Ammon's horn (tissue), 1 donor: Measurements from ENCODE around the gene ERBB2.
A peak's percentile ranks its signal among the peaks of the same experiment; 100 is the strongest.

Experiments
- DNase-seq: peaks from one replicate; pipeline ENCODE4 v3.0.0-alpha.2; 2016; ENCODE audit warnings: low spot score

ERBB2 gene

DNA sequence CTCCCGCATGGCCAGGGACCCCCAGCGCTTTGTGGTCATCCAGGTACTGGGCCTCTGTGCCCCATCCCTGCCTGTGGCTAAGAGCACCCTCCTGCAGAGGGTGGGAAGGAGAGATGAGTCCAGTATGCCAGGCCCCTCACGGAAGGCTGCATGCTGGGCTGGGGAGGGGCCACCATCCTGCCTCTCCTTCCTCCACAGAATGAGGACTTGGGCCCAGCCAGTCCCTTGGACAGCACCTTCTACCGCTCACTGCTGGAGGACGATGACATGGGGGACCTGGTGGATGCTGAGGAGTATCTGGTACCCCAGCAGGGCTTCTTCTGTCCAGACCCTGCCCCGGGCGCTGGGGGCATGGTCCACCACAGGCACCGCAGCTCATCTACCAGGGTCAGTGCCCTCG lies 26.8 kb downstream of the ERBB2 start:
- DNase-seq: no peak

DNA sequence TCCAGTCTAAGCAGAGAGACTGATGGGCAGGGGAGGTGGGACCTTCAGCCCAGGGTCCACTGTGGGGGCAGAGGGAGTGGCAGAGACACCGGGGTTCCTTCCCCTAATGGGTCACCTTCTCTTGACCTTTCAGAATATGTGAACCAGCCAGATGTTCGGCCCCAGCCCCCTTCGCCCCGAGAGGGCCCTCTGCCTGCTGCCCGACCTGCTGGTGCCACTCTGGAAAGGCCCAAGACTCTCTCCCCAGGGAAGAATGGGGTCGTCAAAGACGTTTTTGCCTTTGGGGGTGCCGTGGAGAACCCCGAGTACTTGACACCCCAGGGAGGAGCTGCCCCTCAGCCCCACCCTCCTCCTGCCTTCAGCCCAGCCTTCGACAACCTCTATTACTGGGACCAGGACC lies 27.7 kb downstream of the ERBB2 start:
- DNase-seq: no peak

DNA sequence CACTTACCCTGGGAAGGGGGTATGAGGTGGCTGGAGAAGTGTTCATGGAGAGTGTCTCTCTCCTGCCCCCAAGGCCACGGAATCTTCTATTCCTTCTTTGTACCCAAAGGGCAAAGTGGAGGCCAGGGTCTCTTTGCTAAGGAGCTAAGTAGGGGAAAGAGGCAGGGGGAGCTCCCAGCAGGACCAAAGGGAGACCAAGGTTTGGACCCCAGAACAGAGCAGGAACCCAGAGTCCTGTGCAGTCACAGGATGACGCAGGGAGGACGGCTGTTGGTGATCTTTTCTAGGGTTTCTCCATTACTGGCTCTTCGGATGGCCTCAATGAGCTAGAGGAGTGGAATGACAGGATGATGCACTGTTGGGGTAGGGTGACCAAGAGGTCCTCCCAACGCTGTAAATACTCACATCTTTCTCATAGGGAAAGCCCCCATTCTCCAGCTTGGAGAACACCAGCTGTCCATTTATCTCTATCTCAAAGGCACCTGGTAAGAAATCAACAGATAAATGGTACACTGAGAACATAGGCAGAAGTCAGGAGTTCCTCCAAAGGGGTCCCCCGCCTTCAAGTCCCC lies 29.5 kb downstream of the ERBB2 start:
- DNase-seq: no peak

DNA sequence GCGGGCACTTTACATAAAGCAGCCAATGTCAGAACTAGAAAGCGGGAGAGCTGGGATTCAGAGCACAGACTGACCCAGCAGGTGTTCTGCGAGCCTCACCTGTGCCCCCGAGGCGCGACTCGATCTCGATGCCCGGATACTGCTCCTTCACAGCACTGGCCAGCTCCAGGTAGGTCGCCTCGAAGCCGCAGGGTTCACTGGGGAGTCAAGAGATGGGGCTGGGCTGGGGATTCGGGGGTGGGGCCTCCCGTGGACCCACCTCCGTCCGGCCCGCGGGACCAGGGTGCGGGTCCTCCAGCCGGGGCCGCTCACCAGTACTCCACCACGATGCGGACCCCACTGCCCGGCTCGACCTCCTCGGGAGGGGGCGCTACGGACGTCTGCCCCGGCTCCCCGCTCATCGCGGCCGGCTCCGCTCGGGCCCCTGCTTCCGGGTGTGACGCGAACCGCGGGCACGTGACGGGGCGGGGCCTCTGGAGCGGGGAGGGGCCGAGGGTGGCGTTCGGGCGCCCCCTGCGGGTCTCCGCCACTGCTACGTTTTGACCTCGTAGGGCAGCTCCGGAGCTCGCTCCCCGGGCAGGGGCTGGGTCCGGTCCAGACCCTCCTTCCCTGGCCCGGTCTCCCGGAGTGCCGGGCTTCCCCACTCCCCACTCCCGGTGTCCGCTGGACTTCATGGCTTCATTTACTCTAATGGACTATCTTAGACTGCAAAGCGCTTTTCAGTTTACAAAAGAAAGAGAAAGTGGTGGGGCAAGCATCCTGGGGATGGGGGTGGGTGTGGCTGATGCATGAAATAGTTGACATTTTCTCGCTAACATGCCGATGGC lies 30.4 kb downstream of the ERBB2 start, which contains the start of gene MIEN1:
Gene MIEN1, minus strand, starts transcription at position 438 of the 827 bp plus-strand sequence. Its CDS starts 37 bp downstream, at position 401.
- peak; percentile 92 for DNase-seq

DNA sequence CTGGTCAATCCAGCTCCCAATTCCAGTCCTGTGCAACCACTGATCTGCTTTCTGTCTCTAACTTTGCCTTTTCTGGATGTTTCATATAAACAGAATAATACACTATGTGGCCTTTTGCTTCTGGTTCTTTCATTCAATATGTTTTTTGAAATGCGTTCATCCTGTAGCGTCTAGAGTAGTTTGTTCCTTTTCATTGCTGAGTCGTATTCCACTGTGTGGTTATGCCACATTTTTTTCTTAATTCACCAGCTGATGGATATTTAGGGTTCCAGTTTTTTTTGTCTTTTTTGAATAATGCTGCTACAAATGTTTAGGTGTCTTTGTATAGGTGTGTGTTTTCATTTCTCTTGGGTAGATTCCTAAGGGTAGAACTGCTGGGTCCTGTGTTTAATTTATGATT lies 32.7 kb downstream of the ERBB2 start:
- no peak for DNase-seq

DNA sequence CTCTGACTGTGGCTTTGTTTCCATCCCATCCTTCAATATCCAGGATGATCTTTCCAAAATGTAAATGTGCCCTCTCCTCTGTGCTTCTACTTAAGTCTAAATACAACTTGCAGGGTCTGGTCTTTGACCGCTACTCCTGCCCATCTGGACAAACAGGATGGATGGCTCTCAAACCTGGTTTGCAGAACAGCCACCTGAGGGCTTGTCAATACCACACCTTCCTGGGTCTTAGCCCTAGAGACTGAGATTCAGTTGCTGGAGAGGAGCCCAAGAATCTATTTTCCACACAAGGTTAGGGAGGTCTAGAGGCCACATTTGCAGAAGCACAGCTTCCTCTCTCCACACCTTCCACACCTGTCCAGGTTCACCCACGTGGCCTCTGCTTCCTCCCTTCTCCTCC lies 36.0 kb downstream of the ERBB2 start:
- DNase-seq: no peak

DNA sequence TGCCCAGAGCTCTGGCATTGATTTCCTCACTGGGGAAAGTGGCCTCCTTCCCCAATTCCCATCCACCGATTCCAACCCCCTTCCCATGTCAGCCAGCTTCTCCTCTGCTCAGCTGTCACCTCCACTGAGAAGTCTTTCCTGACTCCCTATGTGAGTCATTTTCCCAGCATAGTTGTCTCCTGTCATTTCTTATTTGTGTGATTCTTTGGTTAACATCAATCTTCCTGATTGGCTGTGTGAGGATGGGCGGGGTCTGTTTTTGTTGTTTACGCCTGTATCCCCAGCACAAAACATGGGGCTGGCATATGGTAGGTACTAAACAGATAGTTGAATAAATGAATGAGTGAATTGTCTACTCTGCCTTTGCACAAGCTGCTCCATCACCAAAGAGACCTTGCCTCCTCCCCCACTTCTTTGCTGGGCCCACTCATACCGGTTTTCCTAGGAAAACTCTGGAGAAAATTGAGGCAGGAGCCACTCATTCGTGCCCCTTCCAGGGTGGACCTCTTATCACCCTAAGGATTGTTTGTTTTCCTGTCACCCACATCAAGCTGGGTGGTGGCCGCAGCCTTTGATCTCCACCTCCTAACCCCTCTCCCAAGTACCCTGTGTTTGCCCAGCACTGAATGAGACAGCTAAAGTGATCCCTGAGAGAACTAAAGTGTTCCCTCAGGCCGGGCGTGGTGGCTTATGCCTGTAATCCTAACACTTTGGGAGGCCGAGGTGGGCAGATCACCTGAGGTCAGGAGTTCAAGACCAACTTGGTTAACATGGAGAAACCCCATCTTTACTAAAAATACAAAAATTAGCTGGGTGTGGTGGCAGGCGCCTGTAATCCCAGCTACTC lies 36.7 kb downstream of the ERBB2 start:
- DNase-seq: no peak

DNA sequence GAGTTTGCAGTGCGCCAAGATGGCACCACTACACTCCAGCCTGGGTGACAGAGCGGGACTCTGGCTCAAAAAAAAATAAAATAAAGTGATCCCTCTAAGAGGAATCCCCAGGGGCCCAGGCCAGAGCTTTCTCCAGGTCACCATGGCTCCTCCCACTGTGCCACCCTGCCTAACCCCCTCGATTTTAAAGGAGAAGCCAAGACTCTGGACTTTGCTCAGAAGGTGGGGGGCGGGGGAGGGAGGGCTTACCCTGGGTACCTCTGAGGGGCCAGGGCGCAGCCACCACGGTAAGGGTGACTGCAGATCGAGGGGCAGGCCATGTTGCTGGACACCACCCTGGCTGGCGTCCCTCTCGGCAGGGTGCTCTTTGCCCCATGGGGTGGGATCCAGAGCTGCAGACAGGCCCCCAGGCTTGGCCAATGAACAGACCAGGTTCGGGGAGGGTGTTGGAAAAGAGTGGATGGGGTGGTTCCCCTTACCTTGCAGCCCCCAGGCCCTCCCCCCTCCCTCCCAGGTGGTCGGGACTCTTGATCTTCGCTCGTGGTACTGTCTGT lies 37.4 kb downstream of the ERBB2 start:
- DNase-seq: no peak

DNA sequence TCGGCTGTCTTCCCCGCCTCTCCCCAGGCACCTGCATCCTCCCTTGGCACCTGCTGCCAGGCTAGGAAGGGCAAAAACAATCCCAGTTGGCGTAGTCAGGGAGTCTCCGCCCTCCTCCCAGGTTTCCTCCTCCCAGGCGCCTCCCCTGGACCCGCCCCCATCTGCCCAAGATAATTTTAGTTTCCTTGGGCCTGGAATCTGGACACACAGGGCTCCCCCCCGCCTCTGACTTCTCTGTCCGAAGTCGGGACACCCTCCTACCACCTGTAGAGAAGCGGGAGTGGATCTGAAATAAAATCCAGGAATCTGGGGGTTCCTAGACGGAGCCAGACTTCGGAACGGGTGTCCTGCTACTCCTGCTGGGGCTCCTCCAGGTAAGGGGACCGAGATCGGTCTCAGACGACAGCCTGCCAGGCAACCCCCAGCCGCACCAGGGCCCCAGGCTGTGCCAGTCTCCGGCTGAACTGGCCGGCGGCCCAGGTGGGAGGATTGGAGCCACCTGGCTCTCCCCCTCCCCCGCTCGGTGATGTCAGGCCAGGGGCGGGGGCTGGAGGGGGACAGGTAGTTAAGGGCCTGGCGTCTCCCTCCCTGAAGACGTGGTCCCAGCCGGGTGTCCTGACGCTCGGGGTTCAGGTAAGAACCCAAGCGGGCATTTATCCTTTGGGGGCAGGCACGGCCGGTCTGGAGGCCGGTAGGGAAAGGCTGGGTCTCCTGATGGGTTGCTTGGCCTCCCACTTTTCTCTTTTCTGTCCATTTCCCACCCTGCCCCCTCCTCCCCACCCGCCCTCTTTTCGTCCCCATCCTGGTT lies 38.1 kb downstream of the ERBB2 start, which contains the start of gene GRB7:
Gene GRB7, plus strand, starts transcription at position 179 of the 808 bp plus-strand sequence. CDS start 4,364 bp downstream, outside the sequence.
- no peak for DNase-seq

DNA sequence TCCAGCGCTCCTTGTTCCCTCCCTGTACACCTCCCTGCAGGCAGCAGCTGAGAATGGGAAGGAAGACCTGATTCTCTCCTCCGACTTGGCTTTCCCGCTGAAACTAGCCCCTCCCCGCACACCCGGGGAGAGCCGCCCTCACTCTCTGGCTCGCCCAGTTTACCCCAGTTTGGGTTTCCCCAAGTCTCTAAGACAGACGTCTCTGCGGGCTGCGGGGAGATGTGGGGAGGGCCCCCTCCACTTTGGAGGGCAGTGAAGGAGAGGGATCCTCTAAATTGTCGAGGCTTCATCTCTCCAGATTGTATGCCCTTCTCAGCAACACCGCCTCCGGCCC lies 38.7 kb downstream of the ERBB2 start:
- no peak for DNase-seq

DNA sequence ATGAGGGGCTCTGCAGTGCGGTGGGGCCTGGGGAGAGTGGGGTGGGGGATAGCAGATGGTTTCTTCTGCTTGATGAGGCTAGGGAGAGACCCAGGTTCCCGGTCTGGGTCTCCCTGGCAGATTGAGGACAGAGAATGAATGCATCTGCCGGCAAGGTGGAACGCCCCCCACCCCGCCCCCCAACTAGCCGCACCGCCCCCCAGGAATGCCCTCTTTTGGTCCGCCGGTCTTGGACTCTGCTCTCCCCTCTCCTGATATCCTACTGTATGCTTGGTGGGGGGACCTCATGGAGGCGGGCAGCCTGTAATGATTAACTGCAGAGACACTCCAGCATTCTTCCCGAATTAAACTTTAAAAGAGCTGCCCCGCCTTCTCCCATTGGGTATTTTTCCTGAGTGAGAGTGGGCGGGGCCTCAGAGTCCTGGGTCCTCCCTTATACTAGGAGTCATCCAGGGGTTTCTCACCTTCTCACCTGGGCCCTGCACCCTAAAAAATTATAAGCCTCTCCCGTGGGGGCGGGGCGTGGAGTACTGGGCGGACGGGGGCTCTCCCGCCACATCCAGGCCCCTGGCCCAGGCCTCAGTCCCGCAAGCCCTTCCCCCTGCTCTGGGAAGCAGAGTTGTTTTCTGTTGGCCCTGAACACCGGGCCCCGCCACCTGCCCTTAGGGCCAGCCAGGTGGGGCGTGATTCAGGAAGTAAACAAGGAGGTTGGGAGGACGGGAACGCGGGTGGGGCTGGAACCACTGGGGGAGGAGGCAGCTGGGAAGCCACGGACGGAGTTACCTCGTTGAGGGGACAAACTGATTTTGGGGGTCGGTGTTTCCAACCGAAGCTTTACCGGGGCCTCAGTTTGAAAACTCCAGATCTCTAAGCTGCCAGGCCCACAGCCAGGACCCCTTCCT lies 39.4 kb downstream of the ERBB2 start:
- no peak for DNase-seq

DNA sequence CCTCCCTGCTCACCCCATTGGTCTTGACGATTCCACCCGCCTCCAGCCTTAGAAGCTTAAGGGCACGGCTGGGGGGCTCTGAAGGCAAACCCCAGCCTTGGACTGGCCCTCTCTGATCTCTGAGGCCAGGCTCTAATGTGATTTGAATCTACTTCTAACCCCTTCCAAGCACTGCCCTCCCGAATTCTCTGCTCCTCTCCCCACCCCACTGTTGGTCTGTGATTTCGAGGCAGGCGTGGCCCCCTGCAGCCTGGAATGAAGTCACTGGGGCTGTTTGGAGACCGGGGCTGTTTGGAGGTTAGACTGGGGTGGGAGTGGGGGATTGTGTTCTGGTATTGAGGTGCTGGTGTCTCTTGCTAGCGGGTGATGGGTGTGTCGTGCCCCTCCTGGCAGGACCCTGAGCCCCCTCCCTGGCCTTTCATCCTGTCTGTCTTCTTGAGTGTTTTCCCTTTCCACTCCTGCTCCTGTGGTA lies 40.1 kb downstream of the ERBB2 start:
- no peak for DNase-seq

DNA sequence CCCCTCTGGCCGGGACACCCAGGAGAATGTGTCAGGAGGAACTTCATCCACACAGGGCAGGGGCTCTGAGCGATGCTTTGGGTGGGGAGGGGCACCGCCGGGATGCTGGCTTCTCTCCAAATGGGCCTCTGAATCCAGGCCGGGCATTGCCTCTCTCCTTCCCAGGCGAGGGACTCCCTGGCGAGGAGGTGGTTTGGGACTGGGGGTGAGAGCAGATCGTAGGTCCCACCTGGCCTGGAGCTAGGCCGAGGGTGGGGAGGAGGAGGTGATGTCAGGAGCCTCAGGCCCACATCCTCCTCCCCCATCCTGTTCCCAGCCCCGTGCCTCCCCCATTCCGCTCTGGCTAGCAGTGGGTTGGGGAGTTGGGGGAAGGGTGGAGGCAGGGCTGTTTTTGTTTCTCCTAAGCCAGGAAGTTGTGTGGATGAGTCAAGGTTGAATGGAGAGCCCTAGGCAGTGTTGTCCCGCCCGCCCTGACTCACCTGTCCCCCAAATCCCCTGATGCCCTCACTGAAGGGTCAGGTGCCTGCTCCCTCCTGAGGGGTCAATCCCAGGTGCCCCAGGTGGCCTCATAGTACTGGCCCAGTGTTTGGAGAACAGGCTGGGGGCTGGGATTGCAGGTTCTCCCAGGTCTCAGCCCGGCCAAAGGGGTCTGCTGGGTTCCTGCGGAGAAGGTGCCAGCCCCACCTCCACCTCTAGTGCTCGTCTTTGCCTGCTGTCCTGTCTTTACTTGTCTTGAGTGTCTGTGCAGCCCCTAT lies 40.7 kb downstream of the ERBB2 start:
- DNase-seq: no peak

DNA sequence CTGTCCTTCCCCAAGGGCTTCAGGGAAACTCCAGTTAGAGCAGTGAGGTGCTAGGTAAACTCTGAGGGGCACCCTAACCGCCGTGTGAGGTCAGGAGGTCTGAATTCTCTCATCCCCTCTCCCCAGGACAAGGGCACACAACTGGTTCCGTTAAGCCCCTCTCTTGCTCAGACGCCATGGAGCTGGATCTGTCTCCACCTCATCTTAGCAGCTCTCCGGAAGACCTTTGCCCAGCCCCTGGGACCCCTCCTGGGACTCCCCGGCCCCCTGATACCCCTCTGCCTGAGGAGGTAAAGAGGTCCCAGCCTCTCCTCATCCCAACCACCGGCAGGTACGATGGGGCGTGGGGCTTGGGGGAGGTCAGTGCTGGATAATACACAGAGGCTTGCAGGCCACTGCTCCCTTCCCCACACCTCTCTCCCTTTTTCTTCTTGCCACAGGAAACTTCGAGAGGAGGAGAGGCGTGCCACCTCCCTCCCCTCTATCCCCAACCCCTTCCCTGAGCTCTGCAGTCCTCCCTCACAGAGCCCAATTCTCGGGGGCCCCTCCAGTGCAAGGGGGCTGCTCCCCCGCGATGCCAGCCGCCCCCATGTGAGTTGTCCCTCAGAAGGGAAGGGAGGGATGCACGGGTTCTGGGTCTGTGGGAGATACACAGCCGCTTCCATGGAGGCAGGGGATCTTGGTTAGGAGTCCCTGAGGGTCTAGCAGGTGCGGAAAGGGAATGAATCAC lies 42.4 kb downstream of the ERBB2 start:
- no peak for DNase-seq

DNA sequence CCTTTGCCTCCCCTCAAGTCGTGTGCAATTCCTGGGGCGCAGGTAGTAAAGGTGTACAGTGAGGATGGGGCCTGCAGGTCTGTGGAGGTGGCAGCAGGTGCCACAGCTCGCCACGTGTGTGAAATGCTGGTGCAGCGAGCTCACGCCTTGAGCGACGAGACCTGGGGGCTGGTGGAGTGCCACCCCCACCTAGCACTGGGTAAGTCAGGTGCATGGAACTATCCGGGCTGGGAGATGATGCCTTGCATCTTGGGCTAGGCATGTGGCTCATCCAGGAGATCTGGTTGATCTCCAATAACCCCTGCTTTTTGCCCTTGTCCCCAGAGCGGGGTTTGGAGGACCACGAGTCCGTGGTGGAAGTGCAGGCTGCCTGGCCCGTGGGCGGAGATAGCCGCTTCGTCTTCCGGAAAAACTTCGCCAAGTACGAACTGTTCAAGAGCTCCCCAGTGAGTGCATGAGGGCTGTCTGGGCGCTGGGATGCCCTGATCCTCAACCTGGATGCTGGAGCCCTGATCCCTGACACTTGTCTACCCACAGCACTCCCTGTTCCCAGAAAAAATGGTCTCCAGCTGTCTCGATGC lies 43.1 kb downstream of the ERBB2 start:
- no peak for DNase-seq

DNA sequence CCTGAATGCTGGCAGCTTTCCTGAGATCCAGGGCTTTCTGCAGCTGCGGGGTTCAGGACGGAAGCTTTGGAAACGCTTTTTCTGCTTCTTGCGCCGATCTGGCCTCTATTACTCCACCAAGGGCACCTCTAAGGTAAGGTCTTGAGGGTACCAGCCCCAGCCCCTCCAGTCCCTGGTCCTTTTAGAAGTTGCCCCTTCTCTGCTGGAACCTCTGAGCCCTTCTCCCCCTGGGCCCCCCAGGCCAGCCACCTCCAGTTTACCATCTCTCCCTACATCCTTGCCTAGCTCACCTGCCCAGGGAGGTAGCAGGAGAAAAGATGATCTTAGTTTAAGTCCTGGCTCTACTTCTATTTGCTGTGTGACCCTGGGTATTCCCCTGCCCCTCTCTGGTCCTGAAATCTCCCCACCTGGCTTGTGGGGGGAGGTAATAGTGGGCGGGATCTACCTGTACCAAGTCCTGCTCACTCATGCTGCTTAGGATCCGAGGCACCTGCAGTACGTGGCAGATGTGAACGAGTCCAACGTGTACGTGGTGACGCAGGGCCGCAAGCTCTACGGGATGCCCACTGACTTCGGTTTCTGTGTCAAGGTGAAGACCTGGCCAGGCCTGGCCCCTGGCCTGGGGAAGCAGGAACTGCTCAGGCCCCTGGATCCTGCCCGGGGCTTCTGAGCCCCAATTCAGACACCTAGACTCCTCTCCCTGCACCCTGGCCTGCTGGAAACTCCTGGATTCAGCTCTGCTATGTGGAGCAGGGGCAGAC lies 44.4 kb downstream of the ERBB2 start:
- no peak for DNase-seq

DNA sequence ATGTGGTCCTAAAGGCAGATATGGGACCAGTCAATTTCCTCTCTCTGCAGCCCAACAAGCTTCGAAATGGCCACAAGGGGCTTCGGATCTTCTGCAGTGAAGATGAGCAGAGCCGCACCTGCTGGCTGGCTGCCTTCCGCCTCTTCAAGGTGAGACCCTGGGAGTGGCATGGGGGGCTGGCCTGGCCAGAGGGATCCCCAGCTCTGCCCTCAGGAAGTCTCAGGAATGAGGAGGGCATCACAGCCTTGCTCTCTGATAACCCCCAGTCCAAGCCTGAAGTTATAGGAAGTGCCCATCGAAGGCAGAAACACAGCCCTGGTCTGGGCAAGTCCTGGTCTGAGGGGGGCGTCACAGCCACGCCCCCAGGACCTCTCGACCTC lies 45.0 kb downstream of the ERBB2 start:
- DNase-seq: no peak
